Psoas muscle (tissue), 8 donors: ENCODE data around the gene NAT16. TPM values are rescaled to one million over a fixed set of nuclear protein-coding genes. Genes with fewer than 3 reads are reported as not detected.
"Not testable (repeated sequence)": the region's sequence is repeated elsewhere in the genome, so short reads cannot be mapped to it uniquely, and the experiment has no call there.

ENCODE experiments used
- ATAC-seq, 4 donors: fragments of 200-7000 bp; cut with Tn5 transposase; one replicate each; pipeline ENCODE4 v1.9.1; 2020; ENCODE audit warnings: moderate library complexity in 3 of 4, mild to moderate bottlenecking in 2 of 4
- DNase-seq, 2 donors: peaks; one replicate each; pipeline ENCODE4 v3.0.0-alpha.2; 2020
- H3K27ac ChIP-seq: fragments of 200-600 bp; one replicate; pipeline ENCODE4 v1.8.0; 2022
- H3K27me3 ChIP-seq, 3 donors: fragments of 200-600 bp in 1 of 3; one replicate each; pipeline versions ENCODE4 v1.6.1 to v1.8.0; 2013 to 2022; ENCODE audit warnings: low read length in 2 of 3, mild to moderate bottlenecking in 2 of 3, moderate library complexity in 1 of 3; ENCODE audit not compliant: insufficient read depth in 3 of 3
- H3K36me3 ChIP-seq, 2 donors: fragments of 200-600 bp in 1 of 2; one replicate each; pipeline versions ENCODE4 v1.6.1 to v1.8.0; 2013 to 2022; ENCODE audit warnings: low read depth in 1 of 2, mild to moderate bottlenecking in 1 of 2, moderate library complexity in 1 of 2; ENCODE audit not compliant: insufficient read depth in 1 of 2
- H3K4me1 ChIP-seq: fragments of 200-600 bp; one replicate; pipeline ENCODE4 v1.8.0; 2022
- H3K4me3 ChIP-seq: fragments of 200-600 bp; one replicate; pipeline ENCODE4 v1.8.0; 2022; ENCODE audit warnings: mild to moderate bottlenecking
- H3K9me3 ChIP-seq: fragments of 200-600 bp; one replicate; pipeline ENCODE4 v1.8.0; 2022
- WGBS, 3 donors: extraction: QIAGEN DNeasy Blood & Tissue Kit; methylation state at CpG; one replicate each; pipeline versions ENCODE4 v1.1.6 to v1.1.7; 2013; 5-methylcytosine and 5-hydroxymethylcytosine counted together
- intact Hi-C, 2 donors: fragments of 100-400 bp; cut with DNase I; formaldehyde crosslinking; loops; one replicate each; pipeline versions ENCODE4 v1.11.0 to v1.14.2; 2022
- polyA plus RNA-seq, 3 donors: library from polyadenylated mRNA; stranded (reverse); fragments of 200-250 nt; gene quantifications; one replicate each; pipeline ENCODE4 v1.2.3, GENCODE V29; 2013
- total RNA-seq, 4 donors: library from RNA; stranded (reverse); fragmentation: NEBNext Ultra II Directional in 2 of 4; extraction: Animal tissue kit (Norgen Biotek cat#: 25700) in 2 of 4; gene quantifications; one replicate each; pipeline versions ENCODE4 v1.2.1 to v1.2.4, GENCODE V29; 2021 to 2023
- TF ChIP-seq, protein P1 (sequence below): fragments of 200-600 bp; IDR thresholded peaks from one replicate; pipeline ENCODE4 v1.8.0; 2022; ENCODE audit warnings: antibody characterized with exemption
- donor health status: healthy with polysubstance abuse.
- donor health status: DM: no; HTN: no; CAD: no; lungs with moderate emphysema.
- donor health status: Bipolar disorder and iron deficiency.
- donor health status: healthy.
- donor health status: DM: yes; HTN: yes; CAD: no.
- donor health status: DM: no; HTN: no; CAD: no.
- donor health status: DM: no; HTN: no; CAD: no.
- donor health status: DM: yes; HTN: yes; CAD: no.

Gene NAT16
- total and polyA plus RNA-seq, 7 donors: 0.01 TPM; not detected in 6

DNA sequence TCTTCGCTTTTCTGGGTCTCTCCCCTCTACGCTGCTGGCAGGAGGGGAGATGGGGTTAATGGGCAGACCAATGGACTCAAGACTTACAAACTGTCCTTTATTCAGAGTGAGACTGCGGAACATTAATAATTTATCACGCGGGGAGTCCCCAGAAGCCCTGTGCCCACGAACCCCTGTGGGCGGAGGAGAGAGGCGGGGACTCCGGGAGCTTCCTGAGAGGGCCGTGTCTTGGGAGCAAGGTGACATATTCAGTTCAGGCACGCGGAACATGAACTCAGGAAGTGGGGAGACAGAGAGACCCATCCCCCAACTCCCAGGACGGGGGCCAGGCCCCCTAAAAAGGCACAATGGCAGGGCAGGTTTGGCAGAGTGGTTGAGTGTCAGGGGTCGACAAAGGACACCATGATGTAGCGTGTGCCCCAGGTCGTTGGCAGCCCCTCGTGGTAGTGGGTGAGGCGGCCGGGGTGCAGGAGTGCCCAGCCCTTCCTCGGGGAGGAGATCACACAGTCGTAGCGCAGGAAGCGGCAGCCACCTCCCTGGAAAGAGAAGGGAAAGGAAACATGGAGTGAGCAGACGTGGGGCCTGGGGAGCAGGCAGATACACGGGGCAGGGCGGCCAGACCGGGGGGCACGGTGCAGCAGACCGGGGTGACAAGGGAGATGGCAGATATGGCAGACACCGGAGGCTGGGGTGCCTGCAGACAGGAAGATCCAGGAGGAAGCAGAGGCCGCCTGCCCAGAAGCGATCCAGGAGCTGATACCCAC lies 26.0 kb upstream of the NAT16 start:
- H3K36me3 ChIP-seq: peaks cover 7 to 43% of the 10 kb centered on the region in 2 donors
- H3K4me1 ChIP-seq: peaks cover 6% of the 10 kb centered on the region
- DNase-seq (no peak), ATAC-seq (peak in 1 of 4 donors; percentile 6)
- H3K4me3 ChIP-seq: no peak overlapping the region
- H3K27me3 ChIP-seq: peaks cover 0 to 23% (median 14%) of the 10 kb centered on the region in 3 donors
- 80 to 83% (median 82%) methylated on average over 32 of the region's 32 CpGs for WGBS, 3 donors
- no peak overlapping the region for H3K27ac ChIP-seq
- H3K9me3 ChIP-seq: no peaks in the 10 kb centered on the region
- TF ChIP-seq, protein P1, sequence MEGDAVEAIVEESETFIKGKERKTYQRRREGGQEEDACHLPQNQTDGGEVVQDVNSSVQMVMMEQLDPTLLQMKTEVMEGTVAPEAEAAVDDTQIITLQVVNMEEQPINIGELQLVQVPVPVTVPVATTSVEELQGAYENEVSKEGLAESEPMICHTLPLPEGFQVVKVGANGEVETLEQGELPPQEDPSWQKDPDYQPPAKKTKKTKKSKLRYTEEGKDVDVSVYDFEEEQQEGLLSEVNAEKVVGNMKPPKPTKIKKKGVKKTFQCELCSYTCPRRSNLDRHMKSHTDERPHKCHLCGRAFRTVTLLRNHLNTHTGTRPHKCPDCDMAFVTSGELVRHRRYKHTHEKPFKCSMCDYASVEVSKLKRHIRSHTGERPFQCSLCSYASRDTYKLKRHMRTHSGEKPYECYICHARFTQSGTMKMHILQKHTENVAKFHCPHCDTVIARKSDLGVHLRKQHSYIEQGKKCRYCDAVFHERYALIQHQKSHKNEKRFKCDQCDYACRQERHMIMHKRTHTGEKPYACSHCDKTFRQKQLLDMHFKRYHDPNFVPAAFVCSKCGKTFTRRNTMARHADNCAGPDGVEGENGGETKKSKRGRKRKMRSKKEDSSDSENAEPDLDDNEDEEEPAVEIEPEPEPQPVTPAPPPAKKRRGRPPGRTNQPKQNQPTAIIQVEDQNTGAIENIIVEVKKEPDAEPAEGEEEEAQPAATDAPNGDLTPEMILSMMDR: no peak
- intact Hi-C loops: no loop called here

DNA sequence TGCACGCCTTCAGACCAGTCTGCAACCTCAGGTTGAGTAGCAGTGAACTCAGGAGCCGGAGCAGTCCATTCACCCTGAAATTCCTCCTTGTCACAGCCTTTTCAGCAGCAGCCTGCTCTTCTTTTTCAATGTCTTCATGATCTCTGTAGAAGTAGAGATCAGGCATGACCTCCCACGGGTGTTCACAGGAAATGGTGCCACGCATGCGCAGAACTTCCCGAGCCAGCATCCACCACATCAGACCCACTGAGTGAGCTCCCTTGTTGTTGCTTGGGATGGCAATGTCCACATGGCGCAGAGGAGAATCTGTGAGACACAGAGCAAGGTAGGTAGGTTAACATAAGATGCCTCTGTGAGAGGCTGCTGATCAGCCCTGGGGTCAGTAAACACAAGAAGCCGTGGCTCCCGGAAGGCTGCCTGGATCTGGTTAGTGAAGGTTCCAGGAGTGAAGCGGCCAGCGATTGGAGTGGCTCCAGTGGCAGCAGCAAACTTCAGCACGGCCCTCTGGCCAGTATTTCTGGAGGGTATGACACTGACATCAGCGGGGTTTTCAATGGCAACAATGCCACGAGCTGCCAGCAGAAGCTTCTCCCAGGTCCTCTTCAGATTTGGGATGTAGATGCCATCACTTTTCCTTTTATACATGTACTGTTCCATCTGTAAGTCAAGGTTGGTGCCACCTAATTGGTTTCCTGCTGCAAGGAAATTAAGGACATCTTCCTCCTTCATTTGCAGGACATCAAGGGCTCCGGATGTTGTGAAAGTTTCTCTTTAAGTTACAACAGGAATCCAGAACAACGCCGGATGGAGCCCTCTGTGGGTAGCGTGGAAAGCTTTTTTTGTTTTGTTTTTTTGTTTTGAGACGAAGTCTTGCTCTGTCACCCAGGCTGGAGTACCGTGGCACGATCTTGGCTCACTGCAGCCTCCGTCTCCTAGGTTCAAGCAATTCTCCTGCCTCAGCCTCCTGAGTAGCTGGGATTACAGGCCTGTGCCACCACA lies 23.9 kb upstream of the NAT16 start:
- Histone ChIP-seq H3K36me3 (peaks cover 4 to 23% of the 10 kb centered on the region in 2 donors), H3K27me3 (peaks cover 0 to 35% (median 15%) of the 10 kb centered on the region in 3 donors)
- H3K4me3 ChIP-seq, H3K9me3 ChIP-seq, H3K27ac ChIP-seq, H3K4me1 ChIP-seq, DNase-seq, ATAC-seq, intact Hi-C loops: not testable (repeated sequence)
- 47 to 48% (median 48%) methylated on average over 22 of the region's 22 CpGs for WGBS, 3 donors

DNA sequence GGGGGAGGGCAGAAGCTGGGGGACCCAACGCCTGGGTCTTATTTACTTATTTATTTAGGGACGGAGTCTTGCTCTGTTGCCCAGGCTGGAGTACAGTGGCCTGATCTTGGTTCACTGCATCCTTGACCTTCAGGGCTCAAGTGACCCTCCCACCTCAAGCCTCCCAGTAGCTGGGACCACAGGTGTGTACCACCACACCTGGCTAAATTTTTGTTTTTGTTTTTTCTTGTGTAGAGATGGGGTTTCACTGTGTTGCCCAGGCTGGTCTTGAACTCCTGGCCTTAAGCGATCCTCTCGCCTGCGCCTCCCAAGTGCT lies 22.5 kb upstream of the NAT16 start:
- intact Hi-C loops: no loop called here
- DNase-seq: no peak
- H3K27me3 ChIP-seq: peaks cover 0 to 48% (median 18%) of the 10 kb centered on the region in 3 donors
- H3K9me3 ChIP-seq: no peaks in the 10 kb centered on the region
- ATAC-seq: no peak
- WGBS, 3 donors: 83 to 86% (median 84%) methylated on average over 5 of the region's 5 CpGs
- peaks cover 4 to 11% of the 10 kb centered on the region in 2 donors for H3K36me3 ChIP-seq
- H3K27ac ChIP-seq: no peak overlapping the region
- no peak overlapping the region for H3K4me3 ChIP-seq
- TF ChIP-seq, protein P1: no peak
- peaks cover 6% of the 10 kb centered on the region for H3K4me1 ChIP-seq

DNA sequence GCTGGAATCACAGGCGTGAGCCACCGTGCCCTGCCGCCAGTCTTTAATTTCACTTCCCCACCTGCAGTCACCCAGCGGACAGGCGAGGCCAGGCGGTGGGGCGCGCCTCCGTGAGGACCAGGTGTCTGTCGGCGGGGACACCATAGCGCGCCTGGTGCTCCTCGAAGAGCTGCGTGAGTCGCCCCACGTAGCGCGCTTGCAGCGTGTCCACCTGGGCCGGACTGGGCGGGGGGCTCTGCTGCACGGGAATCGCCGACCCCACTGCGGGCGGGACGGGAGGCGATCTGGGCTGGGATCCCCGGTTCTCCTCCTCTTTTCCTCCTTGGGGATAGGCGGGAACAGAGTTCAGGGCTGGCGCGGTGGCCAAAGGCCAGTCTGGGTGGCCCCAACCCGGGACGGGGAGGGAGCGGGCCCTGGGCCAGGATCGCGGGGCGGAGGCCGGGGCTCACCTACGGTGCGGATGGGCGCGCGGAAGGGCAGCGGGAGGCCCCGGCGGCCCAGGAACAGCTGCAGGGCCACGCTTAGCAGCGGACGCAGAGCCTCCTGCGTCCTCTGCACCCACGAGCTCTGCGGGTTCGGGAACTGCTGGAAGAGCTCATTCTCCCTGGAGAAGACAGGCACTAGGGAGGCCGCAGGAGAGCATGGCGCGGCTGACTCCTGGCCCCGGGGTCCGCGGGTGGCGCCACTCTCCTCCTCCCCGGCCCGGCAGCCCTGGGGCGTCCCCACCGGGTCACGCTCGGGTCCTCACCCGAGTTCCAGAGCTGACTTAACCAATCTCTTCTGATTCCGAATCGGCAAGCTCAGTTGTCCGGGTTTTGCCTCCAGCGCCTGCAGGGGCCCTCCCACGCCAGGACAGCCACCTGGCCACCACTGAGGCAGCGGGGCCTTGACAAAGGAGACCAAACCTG lies 21.9 kb upstream of the NAT16 start:
- WGBS, 3 donors: 5 to 7% (median 7%) methylated on average over 49 to 75 of the region's 75 CpGs
- Histone ChIP-seq H3K27ac (no peak overlapping the region), H3K4me1 (peaks cover 6% of the 10 kb centered on the region), H3K9me3 (no peaks in the 10 kb centered on the region), H3K36me3 (peaks cover 4 to 11% of the 10 kb centered on the region in 2 donors), H3K27me3 (peaks cover 0 to 54% (median 18%) of the 10 kb centered on the region in 3 donors), H3K4me3 (peak overlapping the region; percentile 25)
- TF ChIP-seq, protein P1: no peak
- ATAC-seq (peak in 1 of 4 donors; percentile 32), DNase-seq (no peak)
- intact Hi-C loops: no loop called here
